GM12878 (cell line): Measurements from ENCODE around the gene ZFHX2.

ENCODE experiments used
- ATF2 ChIP-seq: IDR thresholded peaks from 2 replicates; pipeline ENCODE4 v1.6.1; 2012; ENCODE audit warnings: low read length, inconsistent platforms
- CTCF ChIP-seq, 3 experiments: IDR thresholded peaks in 2 of 3; conservative IDR thresholded peaks in 1 of 3; 2 replicates each; pipeline ENCODE4 v1.5.1; 2011; ENCODE audit warnings: low read depth in 3 of 3, low read length in 3 of 3, mild to moderate bottlenecking in 3 of 3, control low read depth in 2 of 3, moderate library complexity in 2 of 3, inconsistent platforms in 1 of 3, mixed read lengths in 1 of 3; ENCODE audit not compliant: control insufficient read depth in 2 of 3, insufficient read depth in 1 of 3; ENCODE audit errors: extremely low read depth in 1 of 3
- E2F4 ChIP-seq: IDR thresholded peaks from 2 replicates; pipeline ENCODE4 v1.6.1; 2012; ENCODE audit warnings: low read depth, low read length, improper control_type of control experiment
- EZH2 ChIP-seq: IDR thresholded peaks from 2 replicates; pipeline ENCODE4 v1.6.1; 2012; ENCODE audit warnings: low read depth, mild to moderate bottlenecking, control low read depth, inconsistent platforms, low read length, borderline replicate concordance; ENCODE audit not compliant: control insufficient read depth
- POLR2AphosphoS2 ChIP-seq: IDR thresholded peaks from 2 replicates; pipeline ENCODE4 v1.6.1; 2011; ENCODE audit warnings: low read depth, mild to moderate bottlenecking, low read length, improper control_type of control experiment, moderate library complexity
- POLR2AphosphoS5 ChIP-seq: IDR thresholded peaks from 2 replicates; pipeline ENCODE4 v1.6.1; 2011; ENCODE audit warnings: mild to moderate bottlenecking, low read length, inconsistent platforms
- REST ChIP-seq: IDR thresholded peaks from 2 replicates; pipeline ENCODE4 v1.6.1; 2012; ENCODE audit warnings: mild to moderate bottlenecking, low read depth, low read length
- SMAD1 ChIP-seq: fragments of 450-650 bp; IDR thresholded peaks from 2 replicates; pipeline ENCODE4 v1.6.1; 2018; ENCODE audit warnings: mild to moderate bottlenecking, low read depth; ENCODE audit not compliant: partially characterized antibody
- SREBF1 ChIP-seq: IDR thresholded peaks from 2 replicates; pipeline ENCODE4 v1.6.1; 2012; ENCODE audit warnings: mild to moderate bottlenecking, low read length
- USF2 ChIP-seq: IDR thresholded peaks from 2 replicates; pipeline ENCODE4 v1.6.1; 2011; ENCODE audit warnings: low read depth, low read length, improper control_type of control experiment, borderline replicate concordance
- YY1 ChIP-seq: IDR thresholded peaks from 2 replicates; pipeline ENCODE4 v1.6.1; 2011; ENCODE audit warnings: low read depth, mild to moderate bottlenecking, low read length

- TF ChIP-seq POLR2AphosphoS2 (no peak), CTCF (IDR thresholded peaks at IDR 0.05 in 2 of 3, conservative IDR thresholded peaks at IDR 0.05 in 1 of 3; ENCODE audit: control insufficient read depth in 2 of 3, extremely low read depth in 1 of 3, insufficient read depth in 1 of 3, low read depth in 3 of 3, low read length in 3 of 3) (peak; percentile 68 to 85 (median 84)), POLR2AphosphoS5 (no peak), SMAD1 (no peak), ATF2 (no peak), USF2 (no peak), E2F4 (no peak), EZH2 (no peak), REST (no peak), SREBF1 (no peak), YY1 (0 out of 2 replicates have a peak, but pooled peaks have one; percentile 16)
Measured at GRCh38 chr14:23539248-23540140, 12.1 kb downstream of the ZFHX2 start.
